Globus pallidus (tissue), 1 donor: ENCODE measurements around the gene FBN1.

Experiments used
- DNase-seq: peaks from one replicate; pipeline ENCODE4 v3.0.0-alpha.2; 2015; ENCODE audit warnings: low spot score

Gene FBN1

DNA sequence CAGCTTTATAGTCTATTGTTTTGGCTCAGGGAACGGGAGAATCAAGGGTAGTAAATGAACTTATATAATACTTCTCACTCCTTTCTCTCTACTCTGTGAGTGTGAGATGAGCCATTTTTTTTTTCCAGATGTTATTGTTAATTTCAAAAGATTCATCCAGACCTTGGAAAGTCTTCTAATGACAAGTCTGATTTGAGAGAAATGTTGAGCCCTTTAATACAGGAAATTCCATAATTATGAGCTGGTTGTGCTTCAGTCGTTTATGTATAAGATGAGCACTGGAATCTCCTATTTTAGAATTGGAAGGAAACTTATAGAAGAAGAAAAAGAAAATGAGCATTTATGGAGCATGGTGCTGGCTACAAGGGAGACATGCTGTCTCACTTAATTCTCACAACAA lies 92.0 kb downstream of the FBN1 start:
- no peak for DNase-seq

DNA sequence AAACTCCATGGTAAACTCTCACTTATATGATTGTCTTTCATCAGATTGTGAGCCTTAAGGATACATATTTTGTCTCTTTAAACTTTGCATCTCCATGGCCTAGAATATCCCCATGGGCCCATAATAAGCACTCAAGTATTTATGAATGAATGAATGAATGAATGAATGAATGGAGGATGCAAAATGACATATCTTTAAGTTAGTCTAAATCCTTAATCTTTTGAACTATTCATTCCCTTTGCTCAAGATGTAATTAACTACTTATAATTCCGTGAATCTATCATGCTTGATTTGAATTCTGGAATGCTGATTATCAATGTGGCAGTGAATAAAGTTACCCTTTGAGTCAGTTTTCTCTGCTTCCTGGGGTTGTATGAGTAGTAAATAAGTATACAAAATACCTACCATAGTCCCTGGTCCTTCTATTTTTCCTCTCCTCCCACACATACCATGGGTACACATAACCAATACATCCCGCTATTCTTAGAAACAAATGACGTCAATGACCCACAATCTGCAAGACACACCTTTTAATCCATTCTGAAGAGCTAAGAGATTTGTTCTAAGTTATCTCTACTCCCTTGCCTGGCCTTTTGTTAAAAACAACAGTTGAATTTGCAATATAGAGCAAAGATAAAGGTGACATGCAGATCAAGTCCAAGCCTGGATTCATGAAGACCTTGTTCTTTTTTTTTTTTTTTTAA lies 94.5 kb downstream of the FBN1 start:
- DNase-seq, result no peak

DNA sequence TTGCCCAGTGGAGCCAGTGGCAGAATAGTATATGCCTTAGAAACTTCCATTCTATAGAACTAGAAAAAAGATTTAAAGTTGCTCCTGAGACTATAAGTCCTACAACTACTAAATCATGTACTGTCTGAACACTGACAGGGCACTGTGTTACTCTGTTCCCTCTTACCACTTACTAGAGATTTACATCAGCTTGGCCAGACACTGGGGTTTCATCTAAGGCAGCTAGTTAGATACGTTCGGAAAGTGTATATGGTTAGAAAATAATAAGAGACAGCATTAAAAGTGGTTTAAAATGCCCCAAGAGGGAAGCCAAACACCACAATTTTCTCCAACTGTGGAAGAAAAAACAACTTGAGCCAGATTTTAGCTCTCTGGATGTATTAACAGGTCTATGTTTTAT lies 97.1 kb downstream of the FBN1 start:
- DNase-seq, result no peak

- no peak for DNase-seq
Measured at GRCh38 chr15:48547286-48547685, 98.2 kb downstream of the FBN1 start.

- DNase-seq, result no peak
Measured at GRCh38 chr15:48546296-48546695, 99.2 kb downstream of the FBN1 start.

DNA sequence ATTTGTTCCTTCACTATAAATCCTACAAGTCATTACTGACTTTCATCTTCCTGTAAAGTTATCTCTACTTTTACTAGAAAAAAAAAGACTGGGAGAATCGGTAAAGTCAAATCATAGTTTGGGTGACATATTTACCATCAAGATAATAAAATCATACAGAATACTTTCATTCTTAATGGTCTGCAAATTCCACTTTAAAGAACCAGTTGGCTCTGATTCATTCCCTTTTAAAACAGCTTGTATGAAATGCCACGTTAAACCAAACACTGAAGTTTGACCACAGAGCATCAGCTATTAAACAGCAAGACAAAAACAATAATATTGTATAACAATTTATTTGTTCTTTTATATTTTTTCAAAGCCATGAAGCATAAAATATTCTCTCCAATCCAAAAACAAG lies 100.7 kb downstream of the FBN1 start:
- DNase-seq, result no peak

- no peak for DNase-seq
Measured at GRCh38 chr15:48541341-48542278, 103.9 kb downstream of the FBN1 start.

- no peak for DNase-seq
Measured at GRCh38 chr15:48540756-48541155, 104.8 kb downstream of the FBN1 start.

DNA sequence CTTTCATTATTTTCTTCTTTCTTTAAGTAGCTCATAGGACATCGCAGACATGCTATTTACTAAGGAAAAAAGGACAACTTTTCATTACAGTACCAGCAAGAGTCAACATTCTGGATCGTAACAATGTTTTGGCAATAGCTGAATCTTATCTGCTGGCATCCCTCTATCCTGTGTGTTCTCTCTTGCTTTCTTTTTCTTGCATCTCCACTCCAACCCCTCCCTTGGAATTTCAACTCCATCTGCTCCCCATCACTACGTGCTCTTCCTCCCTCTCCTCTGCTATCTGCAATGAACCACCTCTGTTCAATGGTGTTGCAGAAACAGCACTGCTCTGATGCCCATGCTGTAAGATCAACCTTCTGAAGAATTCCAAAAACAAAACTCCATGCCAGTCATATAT lies 106.6 kb downstream of the FBN1 start:
- DNase-seq, result no peak

DNA sequence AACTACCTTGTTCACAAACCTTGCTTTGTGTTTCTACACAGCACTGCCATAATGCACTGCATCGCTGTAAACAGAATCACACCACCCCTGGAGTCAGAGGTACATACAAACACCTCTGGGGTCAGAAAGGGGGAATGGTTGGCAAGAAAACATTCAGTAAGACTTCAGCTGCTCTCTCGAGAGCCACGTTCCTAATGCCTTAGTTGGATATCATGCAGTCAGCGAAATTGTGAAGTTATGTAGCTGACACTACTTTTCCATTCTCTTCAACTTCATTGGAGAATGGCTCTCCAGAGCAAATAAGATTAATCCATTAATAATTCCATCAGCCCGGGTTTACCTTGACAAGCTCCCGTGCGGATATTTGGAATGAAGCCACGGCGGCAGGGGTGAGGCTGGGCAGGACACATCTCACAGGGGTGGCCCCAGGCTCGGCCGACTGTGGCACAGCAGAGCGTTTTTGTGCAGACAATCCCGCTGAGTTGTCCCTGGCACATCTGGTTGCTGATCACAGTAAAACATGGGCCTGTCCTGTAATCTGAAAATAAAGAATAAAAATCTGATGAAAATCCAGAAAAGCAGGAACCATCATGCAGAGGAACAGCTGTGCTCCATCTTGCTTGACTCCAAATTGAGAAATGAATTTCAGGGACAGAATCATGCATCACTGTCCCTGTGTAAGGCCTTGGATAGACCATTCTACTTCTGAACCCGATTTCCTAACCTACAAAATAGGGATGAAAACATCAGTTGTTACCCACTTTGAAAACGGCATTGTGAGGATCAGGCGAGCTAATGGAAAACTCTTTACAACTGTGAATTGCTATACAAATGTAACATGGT lies 108.0 kb downstream of the FBN1 start:
- DNase-seq, result no peak

DNA sequence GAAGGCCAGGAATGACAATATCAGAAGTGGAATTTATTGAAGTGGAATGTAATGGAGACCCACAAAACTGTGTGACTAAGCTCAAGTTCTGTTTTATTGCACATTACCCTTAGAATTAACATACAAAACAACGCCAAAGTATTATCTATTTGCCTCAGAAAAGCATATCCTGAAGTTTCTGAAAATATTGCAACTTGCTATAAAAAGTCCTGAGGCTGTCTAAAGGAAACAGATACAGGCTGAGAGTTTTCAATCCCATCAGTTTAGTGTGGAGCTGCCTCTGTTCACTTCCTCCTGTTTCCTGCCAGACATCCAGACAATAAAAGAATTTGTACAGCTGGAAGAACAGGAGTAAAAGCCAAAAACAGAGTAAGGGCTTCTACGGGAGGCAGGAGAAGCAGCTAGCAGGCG lies 108.8 kb downstream of the FBN1 start:
- DNase-seq, result no peak

DNA sequence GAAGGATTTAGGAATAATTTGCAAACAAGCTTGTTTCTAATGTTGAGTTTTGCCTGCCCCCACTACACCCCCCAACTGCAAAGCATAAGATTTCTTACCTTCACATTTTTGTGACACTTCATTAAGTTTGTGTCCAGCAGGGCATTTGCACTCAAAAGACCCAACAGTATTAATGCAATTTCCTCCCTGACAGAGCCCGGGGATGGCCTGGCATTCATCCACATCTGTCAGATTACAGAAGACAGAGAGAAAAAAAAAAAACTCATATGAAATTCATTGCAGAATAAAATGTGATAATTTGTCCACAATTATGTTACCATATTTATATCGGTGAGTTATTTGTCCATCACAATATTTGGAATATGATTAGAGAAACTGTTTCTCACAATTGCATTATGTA lies 111.5 kb downstream of the FBN1 start:
- no peak for DNase-seq

DNA sequence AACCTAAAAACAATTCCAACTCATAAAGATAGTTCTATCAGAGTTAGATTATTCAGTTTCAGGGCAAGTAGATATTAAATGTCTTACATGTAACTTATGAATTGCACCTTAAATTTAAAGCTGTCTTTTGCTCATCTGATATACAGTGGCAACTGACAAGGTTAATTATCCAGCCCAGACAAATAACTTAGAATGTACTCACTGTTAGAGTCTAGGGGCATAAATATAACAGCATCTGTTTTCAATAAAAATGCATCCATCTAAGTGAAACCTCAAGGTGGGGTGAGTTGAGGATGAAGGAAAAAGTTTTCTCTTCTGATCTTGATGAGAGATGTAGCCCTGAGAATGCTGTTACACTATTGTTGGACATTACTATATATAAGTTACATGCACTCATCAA lies 112.6 kb downstream of the FBN1 start:
- no peak for DNase-seq

DNA sequence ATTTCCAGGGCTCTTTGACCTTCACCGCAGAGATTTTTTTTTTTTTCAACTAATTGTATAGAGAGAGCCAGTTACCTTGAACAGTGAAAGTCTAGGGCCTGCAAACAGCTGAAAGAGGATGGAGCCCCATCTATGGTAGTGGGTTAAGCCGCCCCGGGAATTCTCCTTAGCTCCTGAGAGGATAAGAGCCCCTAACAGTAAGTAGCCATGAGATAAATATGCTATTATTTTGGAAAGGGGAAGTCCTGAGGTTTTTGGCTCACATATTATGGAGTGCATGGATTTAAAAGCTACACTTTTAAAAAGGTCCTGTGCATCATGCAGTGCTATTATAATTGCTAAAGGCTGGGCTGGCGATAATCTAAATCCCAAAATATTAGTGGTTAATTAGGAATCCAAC lies 115.0 kb downstream of the FBN1 start:
- no peak for DNase-seq

- no peak for DNase-seq
Measured at GRCh38 chr15:48528921-48529320, 116.6 kb downstream of the FBN1 start.

DNA sequence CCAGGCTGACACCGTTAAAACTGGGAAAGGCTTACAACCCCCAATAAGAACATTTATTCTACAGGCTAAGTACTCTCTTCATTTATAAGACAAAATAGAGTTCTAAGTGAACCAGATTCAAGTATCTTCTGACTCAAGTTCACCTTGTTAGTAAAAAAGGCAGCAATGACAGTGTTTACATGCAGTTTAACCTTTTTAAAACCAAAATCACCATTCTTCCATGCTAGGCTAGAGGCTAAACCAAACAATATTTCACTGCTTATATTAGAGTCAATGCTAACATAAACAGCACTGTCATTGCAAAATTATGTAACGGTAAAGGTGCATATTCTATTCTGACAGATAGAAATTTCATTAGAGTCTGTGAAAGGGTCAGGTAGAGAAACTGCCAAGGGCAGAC lies 118.0 kb downstream of the FBN1 start:
- DNase-seq, result no peak

DNA sequence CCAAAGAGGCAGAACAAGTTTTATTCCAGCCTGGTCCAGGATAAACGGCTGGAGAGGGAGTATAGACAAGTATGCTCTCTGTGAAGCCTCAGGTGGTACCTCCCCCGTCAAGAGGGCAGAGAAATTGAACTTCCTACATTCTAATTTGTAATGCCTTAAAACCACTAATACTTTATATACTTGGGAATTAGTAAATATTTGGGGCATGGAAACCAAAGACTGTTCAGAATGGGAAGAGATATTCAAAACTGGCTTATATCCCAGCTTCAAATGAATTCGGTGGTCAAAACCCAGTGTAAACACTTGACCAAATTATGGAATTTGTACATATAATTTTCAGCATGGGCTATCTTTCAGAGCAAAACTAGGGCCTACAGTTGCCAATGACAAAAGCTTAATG lies 122.6 kb downstream of the FBN1 start:
- no peak for DNase-seq

- DNase-seq, result no peak
Measured at GRCh38 chr15:48522123-48522522, 123.4 kb downstream of the FBN1 start.

DNA sequence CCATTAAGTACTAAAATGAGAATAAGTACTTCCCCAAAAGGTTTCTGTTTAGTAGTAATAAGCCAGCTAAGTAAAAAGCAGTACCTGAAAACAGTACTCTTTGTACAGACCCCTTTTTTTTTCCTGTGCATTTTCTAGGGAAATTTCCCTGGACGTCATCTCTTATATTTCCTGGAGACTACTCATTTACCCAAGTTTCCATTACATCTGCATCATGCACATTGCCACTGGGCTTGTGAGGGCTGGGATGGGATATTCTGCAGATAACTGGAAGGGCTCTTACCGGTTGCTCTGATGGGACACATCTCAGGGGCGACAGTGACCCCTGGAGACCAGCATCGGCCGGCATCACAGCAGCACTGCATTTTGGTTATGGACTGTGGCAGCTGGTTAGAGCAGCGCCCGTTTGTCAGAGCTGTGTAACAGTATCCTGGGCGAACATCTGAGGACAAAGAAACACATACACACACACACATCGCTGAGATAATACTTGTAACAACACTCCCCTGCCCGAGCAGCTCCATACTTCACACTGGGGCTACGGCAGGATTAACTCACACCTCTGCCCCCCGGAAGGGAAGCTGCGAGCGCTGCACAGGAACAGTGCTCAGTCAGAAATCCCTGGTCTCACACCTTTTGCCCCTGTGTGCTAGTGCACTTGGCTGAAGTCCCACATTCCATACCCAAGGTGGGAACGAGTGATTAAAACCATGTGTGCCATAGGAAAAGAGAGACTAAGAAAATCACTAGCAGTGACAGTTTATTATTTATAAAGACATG lies 124.9 kb downstream of the FBN1 start:
- no peak for DNase-seq

DNA sequence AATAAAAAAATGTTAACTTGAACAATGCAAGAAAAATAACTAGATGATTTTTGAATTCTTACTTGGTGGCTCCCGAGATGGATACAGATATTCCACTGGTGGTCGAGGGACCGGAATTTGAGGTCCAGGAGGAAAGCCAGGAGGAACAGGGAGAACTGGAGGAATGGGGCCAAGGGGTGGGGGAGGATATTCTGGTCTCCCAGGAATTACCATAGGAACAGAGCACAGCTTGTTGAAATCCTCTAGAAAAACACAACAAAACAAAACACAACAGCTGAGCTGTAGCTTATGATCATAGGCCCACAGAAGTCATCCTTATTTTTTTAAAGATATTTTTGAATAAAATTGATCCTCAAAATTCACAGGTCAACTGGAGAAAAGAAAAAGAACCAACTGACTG lies 129.4 kb downstream of the FBN1 start:
- peak; percentile 23 for DNase-seq

DNA sequence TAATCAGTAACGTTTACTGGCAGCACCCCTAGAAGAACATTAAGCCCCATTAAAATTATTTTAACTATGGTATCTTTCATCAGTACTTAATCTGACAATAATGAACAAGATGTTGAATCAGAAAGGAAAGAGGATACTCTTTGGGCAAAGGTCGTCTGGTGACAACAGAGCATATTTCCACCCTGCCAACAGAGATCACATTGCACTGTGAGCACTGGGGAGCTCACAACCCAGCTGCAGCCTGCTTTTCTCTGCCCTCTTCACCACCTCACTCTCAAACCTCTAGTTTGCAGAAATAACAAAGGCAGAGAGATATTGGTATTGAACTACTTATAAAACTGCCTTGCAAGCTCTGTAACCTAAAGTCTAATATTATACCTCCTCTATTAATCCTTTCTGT lies 130.0 kb downstream of the FBN1 start:
- no peak for DNase-seq
